ENCODE results near the gene MRAP2.
"Not testable (repeated sequence)": the region's sequence is repeated elsewhere in the genome, so short reads cannot be mapped to it uniquely, and the experiment has no call there.

The MRAP2 gene

DNA sequence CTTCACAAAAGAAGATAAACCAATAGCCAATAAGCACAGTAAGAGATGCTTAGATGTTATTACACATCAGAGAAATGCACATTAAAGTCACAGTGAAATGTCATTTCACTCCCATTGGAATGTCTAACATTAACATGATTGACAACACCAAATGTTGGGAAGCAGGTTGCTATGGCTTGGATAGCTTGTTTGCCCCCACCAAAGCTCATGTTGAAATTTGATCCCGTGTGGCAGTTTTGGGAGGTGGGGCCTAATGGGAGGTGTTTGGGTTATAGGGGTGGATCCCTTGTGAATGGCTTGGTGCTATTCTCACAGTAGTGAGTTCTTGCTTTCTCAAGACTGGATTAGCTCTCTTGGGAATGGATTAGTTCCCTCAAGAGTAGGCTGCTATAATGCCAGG lies 44.8 kb downstream of the MRAP2 start:
- no peak for DNase-seq

DNA sequence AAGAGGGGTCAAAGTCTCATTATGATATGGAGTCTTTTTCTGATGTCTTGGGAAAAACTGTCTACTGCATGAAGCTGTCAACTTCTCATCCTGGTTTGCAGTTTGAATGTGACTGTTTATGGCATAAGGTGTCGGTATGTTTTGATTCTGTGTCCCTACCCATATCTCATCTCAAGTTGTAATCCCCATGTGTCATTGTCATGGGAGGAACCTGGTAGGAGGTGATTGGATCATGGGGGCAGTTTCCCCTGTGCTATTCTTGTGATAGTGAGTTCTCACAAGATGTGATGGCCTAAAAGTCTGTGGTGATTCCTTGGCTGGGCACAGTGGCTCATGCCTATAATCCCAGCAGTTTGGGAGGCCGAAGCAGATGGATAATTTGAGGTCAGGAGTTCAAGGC lies 47.6 kb downstream of the MRAP2 start:
- no peak for DNase-seq

DNA sequence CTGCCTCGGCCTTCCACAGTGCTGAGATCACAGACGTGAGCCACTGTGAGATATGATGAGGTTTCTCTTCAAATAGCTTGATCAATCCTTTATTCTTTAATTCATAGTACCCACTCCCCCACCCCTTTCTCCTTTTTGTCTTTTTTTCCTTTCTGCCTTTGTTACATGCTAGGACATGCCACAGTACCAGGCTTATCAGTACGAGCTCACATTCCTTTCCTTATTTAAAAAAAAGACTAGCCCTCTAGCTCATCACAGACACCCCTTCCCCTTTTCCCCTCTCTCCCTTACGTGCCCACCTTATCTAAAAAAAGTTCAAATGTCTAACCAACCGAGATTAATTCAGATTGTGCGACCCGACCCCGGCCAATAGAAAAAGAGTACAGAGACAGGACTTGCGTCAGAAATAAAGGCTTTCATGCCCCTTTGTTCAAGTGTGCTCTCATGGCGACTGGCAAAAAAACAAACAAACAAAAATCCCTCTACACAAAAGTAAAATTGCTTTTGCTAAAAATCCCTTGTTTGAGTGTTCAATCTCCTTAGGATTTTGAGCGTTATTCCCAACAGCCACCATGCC lies 49.2 kb downstream of the MRAP2 start:
- no peak for DNase-seq

DNA sequence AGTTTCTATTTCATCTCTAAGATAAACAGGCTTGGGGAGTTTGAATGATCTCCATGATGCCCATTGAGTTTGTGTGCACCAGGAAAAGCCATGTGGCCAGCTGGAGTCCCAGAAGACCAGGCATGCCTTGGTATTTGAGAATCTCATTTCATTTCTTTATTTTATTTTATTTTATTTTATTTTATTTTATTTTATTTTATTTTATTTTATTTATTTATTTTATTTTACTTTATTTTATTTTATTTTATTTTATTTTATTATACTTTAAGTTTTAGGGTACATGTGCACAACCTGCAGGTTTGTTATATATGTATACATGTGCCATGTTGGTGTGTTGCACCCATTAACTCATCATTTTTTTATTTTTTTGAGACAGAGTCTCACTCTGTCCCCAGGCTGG lies 51.1 kb downstream of the MRAP2 start:
- not testable (repeated sequence) for DNase-seq

DNA sequence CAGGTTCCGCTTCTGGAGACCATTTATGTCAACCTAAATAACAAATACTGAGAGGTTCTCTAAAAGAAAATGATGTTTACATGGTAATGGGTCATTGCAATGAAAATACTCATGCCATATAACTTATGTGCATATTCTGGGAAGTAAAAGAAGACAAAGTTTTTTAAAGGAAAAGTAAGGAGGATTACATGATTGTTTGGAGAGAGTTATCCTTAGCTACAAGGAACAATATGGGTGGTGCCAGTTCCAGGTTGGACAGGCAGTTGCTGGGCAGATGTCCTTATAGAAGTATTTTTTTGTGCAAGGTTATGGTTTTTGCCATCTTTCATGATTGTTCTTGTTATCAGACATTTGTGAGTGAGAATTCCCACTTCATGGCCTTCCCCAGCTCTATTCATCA lies 52.5 kb downstream of the MRAP2 start:
- no peak for DNase-seq

DNA sequence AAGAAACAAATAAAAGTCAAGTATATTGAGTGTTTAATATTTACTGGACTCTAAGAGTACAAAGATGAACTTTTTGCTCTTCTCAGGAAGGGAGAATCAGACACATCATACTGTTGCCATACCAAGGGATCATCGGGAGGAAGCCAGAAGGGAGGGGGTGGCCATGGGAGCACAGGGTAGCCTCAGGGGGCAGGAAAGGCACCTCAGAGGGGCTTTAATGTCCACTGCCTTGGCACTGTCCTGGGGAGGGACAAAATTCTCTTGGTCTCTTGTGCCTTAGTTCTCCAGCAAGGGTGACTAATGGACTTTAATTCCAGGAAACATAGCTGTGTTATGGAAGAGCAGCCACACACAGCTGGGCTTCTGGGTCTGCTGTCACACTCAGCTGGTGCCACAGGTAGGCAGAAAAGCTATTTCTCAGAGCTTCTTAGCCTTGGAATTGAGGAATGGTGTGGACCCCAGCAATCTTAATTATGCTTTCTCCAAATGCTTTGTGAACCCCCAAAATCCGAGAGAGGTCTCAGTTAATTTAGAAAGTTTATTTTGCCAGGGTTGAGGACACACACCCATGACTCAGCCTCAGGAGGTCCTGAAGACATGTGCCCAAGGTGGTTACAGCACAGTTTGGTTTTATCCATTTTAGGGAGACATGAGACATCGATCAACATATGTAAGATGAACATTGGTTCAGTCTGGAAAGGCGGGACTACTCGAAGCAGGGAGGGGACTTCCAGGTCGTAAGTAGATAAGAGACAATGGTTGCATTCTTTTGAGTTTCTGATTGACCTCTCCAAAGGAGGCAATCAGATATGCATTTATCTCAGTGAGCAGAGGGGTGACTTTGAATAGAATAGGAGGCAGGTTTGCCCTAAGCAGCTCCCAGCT lies 53.2 kb downstream of the MRAP2 start:
- no peak for DNase-seq

DNA sequence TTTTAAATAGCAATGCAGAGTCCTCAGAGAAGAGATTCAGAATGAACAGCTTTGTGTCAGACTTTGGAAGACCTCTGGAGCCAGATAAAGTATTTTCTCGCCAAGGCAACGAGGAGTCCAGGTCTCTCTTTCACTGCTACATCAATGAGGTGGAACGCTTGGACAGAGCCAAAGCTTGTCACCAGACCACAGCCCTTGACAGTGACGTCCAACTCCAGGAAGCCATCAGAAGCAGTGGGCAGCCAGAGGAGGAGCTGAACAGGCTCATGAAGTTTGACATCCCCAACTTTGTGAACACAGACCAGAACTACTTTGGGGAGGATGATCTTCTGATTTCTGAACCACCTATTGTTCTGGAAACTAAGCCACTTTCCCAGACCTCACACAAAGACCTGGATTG lies 55.5 kb downstream of the MRAP2 start:
- no peak for DNase-seq

DNA sequence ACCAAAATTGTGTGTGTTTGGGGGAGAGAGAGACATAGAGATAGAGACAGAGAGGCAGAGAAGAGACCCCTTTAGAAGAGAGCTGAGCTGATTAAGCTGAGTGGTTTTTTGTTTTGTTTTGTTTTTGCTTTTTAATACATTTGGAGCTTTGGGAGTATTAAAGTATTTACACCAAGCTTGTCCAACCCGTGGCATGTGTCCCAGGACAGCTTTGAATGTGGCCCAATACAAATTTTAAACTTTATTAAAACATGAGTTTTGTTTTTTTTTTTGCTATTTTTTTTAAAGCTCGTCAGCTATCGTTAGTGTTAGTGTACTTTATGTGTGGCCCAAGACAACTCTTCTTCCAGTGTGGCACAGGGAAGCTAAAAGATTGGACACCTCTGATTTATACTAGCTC lies 56.0 kb downstream of the MRAP2 start:
- no peak for DNase-seq

DNA sequence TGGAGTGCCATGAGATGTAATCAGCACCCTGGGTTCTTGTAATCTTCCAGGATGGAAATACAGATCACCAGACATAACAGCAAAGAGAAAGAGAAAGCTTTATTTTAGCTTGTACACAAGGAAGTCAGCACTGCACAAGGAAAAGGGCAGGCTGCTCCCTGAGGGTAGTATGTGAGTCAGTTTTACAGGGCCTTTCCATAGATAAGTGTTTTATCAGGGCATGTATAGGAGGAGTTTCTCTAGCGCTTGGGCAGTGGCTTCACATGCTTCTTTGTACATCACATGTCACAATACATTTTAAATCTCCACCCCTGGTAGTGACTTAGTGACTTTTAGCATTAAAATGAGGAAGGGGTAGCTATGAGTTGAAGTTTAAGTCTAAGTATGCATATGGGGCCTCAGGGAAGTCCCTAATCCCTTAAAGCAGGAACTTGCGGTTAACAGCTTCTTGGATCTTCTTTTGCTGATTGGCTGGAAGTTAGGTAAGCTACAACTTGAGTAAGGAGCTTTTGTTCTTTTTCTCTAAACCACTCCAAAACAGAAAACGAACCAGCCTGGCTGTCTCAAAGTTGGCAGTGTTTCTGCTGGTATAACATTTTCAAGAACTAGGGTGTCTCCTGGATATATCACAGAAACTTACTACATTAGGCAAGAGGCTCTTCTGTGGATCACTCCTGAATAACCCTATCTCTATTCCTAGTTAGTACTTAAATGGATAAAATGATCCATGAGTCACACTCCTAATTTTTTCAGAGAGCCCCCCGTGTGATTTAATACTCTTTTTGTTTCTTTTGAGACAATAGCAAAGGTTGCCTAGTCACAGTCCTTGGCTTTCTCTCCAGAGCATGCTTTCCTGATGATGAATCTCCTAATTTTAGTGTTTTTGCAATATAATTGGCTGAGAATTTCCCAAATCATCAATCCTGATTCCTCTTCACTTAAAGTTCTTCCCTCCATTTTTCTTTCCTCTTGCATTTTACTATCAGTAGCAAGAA lies 60.2 kb downstream of the MRAP2 start:
- DNase-seq: no peak

DNA sequence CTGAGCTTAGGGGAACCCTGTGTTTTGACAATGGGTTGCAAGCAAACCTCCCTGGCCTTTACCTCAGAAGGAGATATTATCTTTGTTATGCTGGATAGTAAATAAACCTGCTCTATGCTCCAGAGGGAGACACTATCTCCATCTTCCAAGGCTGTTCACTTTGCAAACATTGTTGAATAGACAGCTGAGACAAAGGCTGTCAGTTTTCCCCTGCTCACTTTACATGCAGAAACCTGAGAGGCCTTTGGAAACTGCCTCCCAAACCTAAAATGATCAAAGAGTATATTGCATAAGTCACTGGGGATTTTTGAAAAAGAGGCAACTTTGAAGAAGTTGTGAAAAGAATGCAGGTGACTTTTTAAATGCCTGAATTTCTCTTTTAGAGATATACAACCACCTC lies 61.6 kb downstream of the MRAP2 start:
- DNase-seq: no peak

DNA sequence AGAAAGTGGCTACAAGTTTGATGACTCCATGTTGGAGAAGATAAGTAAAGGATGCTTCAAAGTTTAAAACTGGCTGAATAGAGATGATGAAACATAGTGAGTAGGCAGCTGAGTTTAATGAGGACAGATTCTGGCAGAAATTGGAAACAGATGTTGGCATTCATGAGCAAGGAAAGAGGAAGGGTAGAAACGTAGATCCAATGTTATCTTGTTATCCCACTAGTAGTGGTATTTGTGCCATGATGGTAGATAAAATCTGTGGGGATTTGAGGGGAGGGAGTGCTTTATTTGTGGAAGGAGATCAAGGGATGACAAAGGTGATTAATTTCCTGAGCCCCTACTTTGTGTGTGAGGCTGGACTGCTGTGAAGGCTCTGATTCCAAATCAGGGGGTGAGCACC lies 69.5 kb downstream of the MRAP2 start:
- no peak for DNase-seq

DNA sequence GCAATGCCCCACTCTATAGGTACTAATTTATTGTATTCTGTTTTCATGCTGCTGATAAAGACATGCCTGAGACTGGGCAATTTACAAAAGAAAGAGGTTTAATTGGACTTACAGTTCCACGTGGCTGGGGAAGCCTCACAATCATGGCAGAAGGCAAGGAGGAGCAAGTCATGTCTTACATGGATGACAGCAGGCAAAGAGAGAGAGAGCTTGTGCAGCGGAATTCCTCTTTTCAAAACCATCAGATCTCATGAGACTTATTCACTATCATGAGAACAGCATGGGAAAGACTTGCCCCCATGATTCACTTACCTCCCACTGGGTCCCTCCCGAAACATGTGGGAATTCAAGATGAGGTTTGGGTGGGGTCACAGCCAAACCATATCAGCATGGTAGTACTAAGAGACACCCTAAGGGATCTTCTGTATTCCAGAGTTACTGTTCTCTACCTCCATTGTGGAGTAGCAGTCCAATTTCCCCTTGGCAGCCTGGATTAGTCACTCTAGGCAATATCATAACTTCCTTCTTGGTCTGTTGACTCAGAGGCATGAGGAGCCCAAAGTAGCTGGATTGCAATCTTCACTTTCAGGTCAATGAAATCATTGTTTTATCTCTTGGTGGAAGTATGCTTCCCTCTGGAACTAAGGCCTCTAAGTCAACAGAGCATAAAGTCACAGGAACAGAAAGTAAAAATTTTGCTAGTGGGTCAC lies 71.8 kb downstream of the MRAP2 start:
- not testable (repeated sequence) for DNase-seq

DNA sequence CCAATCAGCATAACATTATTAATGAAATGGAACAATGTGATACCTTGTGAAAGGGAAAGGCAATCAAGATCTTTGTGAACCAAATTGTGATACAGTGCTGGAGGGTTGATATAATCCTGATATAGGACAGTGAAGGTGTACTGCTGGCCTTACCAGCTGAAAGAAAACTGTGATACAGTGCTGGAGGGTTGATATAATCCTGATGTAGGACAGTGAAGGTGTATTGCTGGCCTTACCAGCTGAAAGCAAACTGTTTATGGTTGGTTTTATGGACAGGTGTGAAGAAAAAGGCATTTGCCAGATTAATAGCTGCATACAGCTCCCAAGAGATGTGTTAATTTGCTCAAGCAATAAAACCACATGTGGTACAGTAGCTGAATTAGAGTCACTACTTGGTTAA lies 73.9 kb downstream of the MRAP2 start:
- DNase-seq: no peak

DNA sequence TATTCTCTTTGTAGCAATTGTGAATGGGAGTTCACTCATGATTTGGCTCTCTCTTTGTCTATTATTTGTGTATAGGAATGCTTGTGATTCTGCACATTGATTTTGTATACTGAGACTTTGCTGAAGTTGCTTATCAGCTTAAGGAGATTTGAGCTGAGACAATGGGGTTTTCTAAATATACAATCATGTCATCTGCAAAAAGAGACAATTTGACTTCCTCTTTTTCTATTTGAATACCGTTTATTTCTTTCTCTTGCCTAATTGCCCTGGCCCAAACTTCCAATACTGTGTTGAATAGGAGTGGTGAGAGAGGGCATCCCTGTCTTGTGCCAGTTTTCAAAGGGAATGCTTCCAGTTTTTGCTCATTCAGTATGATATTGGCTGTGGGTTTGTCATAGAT lies 77.8 kb downstream of the MRAP2 start:
- not testable (repeated sequence) for DNase-seq

DNA sequence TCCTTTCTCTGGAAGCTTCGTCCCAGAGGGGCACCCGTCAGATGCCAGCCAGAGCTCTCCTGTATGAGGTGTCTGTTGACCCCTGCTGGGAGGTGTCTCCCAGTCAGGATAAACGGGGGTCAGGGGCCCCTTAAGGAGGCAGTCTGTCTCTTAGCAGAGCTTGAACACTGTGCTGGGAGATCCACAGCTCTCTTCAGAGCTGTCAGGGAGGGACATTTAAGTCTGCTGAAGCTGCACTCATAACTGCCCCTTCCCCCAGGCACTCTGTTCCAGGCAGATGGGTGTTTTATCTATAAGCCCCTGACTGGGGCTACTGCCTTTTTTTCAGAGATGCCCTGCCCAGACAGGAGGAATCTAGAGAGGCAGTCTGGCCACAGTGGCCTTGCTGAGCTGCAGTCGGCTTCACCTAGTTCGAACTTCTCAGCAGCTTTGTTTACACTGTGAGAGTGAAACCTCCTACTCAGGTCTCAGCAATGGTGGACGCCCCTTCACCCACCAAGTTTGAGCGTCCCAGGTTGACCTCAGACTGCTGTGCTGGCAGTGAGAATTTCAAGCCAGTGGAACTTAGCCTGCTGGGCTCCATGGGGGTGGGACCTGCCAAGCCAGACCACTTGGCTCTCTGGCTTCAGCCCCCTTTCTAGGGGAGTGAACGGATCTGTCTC lies 81.5 kb downstream of the MRAP2 start:
- DNase-seq: not testable (repeated sequence)

DNA sequence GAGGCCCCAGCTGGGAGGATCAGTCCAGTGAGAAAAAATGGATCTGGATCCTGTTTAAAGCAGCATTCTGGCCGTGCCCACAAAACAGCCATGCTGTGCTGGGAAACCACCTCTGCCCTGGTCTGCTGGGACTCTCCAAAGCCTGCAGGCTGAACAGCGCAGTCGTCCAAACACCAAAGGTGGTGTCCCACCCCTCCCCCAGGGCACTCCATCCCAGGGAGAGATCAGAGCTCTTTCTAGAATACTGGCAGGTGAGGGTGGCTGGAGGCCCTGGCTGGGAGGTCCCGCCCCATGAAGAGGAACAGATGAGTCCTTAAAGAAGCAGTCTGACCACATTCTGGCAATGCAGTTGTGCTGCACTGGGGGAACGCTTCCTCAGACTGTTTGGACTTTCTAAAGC lies 84.6 kb downstream of the MRAP2 start:
- DNase-seq: no peak

DNA sequence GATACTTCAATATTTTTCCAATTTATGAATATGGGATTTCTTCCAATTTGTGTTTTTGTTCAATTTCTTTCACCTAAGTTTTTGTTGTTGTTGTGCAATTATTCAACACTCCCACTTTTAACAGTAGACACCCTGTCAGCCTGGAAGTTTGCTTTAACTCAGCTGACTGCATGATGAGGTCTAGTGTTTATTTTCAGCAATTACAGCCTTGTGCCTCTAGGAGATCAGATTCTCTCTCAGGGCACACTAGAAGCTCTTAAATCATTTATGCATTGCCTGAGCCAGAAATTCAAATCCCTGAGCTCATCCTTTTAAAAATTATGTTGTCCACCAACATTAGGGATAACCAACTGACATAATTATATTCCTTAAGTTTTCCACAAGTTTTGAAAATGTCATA lies 85.7 kb downstream of the MRAP2 start:
- DNase-seq: no peak

DNA sequence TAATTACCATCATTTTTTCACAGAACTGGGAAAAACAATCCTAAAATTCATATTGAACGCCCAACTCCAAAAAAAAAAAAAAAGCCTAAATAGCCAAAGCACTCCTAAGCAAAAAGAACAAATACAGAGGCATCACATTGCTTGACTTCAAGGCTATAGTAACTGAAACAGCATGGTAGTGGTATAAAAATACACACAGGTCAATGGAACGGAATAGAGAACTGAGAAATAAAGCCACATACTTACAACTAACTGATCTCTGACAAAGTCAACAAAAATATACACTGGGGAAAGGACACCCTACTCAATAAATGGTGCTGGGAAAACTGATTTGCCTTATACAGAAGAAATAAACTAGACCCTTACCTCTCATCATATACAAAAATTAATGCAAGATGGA lies 89.6 kb downstream of the MRAP2 start:
- no peak for DNase-seq

DNA sequence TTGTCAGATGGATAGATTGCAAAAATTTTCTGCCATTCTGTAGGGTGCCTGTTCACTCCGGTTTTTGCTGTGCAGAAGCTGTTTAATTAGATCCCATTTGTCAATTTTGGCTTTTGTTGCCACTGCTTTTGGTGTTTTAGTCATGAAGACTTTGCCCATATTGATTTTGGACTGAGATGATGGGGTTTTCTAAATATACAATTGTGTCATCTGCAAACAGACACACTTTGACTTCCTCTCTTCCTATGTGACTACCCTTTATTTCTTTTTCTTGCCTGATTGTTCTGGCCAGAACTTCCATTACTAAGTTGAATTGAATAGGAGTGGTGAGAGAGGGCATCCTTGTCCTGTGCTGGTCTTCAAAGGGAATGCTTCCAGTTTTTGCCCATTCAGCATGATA lies 96.0 kb downstream of the MRAP2 start:
- not testable (repeated sequence) for DNase-seq

DNA sequence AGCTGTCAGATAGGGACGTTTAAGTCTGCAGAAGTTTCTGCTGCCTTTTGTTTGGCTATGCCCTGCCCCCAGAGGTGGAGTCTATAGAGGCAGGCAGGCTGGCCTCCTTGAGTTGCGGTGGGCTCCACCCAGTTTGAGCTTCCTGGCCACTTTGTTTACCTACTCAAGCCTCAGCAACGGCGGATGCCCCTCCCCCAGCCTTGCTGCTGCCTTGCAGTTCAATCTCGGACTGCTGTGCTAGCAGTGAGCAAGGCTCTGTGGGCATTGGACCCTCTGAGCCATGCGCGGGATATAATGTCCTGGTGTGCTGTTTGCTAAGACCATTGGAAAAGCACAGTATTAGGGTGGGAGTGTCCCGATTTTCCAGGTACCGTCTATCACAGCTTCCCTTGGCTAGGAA lies 99.8 kb downstream of the MRAP2 start:
- DNase-seq: not testable (repeated sequence)

DNA sequence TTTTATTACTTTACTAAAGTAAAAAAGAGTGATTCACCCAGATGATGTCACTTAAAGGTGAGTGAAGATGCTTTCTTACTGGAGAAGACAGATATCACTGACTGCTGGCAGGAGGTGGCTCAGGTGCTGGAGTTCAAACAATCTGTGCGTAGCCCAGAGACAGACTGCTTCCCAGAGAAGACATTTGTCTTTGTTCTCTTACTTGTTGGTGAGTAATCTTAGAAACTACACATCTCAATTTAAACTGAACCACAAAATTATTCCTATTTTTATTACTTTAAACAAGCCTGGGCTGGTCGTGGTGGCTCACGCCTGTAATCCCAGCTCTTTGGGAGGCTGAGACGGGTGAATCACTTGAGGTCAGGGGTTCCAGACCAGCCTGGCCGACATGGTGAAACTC lies 101.7 kb downstream of the MRAP2 start:
- no peak for DNase-seq

DNA sequence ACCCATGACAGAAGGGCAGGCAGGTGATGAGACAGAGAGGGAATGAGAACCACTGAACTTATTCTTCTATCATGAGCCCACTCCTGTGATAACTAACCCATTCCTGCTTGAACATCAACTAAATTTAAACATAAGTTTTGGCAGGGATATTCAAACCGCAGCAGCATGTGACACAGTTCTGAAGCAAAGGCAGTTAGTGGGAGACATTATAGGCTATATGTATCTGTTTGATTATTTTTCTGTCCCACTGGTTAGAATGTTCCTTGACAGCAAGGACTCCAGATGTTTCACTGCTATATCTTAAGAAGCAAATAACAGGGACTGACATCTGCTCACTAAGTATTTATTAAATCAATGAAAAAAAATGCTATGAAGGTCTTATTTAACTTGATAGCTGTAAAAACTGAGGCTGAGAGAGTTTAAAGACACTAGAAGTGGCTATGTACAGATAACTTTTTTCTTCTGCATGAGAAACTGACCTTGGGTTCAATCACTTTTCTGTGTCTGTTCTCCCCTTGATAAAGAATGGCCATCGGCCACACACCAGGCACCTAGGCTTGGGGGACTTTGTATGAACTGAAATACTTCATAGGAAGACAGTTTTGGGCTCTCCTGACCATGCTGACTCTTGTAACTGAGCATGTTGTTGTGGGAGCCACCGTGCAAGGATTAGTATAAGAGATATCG lies 102.9 kb downstream of the MRAP2 start:
- DNase-seq: no peak

All from stimulated activated CD4-positive, alpha-beta T cell treated with anti-CD3 and anti-CD28 coated beads, Interleukin-4, amount 100 ng/mL, for 4 hours (primary cell).